Measurements from ENCODE around the gene DDHD1. TPM values are rescaled to one million over a fixed set of nuclear protein-coding genes. Genes with fewer than 3 reads are reported as not detected.

DDHD1 gene
- total RNA-seq, 1 experiment from 2014 or later, result 15.7 TPM

DNA sequence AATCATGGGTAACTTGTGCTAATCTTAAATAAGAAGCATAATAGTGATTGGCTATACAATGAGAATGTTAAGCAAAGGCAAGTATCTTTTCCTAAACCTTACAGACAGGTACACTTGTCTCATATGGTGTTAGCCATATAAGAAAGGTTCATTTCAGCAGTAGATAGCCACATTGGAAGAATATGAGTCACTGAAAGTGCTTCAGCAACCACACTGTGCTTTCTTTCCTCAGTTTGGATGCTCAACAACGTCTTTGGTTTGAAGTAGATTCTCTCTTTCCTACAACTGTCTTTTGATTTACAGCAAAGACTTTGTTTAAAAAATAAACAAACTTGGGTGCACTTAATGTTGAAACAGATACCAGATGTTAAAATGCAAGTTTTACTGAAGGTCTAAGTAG is 8.9 kb downstream of the DDHD1 start:
- no peak overlapping the region for H3K56ac ChIP-seq (ENCODE audit: insufficient read length, low read depth, low read length)
- no peak for TF ChIP-seq CTCF (conservative IDR thresholded peaks at IDR 0.05)
- H3K4me2 ChIP-seq (ENCODE audit: insufficient read depth, insufficient read length, low read length), result no peak overlapping the region
- peaks cover 2% of the 10 kb centered on the region for H3K79me1 ChIP-seq (ENCODE audit: insufficient read depth, low read depth, low read length, poor library complexity, severe bottlenecking)
- no peak overlapping the region for H4K5ac ChIP-seq (ENCODE audit: insufficient read length, low read depth, low read length)
- H3K79me2 ChIP-seq (ENCODE audit: insufficient read depth, low read length), result peaks cover 3% of the 10 kb centered on the region; the same call in 1 of the 2 replicates
- Mint-ChIP-seq H3K27ac (no peak overlapping the region), H3K27me3 (ENCODE audit: low read depth) (no peaks in the 10 kb centered on the region), H3K36me3 (ENCODE audit: insufficient read depth in 1 of 3, low read depth in 3 of 3) (peaks cover 24 to 41% (median 25%) of the 10 kb centered on the region in 3 experiments), H3K4me1 (peaks cover 13% of the 10 kb centered on the region in 2 experiments), H3K9me3 (peaks cover 27 to 38% of the 10 kb centered on the region in 2 experiments), H3K4me3 (no peak overlapping the region)
- H3K23ac ChIP-seq (ENCODE audit: insufficient read length, low read depth, low read length), result no peak overlapping the region
- no peak overlapping the region for H2BK12ac ChIP-seq (ENCODE audit: insufficient read length, low read depth, low read length)
- no peak overlapping the region for H2BK20ac ChIP-seq (ENCODE audit: low read depth, low read length, poor library complexity, severe bottlenecking)
- no CpG with 5 or more reads among the region's 1 CpG for WGBS (ENCODE audit: extremely low coverage, insufficient read length, low lambda C conversion rate)
- no peak overlapping the region for H3T11ph ChIP-seq (ENCODE audit: low read length)
- no peak overlapping the region for H3K4ac ChIP-seq (ENCODE audit: low read depth, low read length)
- H3K9ac ChIP-seq (ENCODE audit: extremely low read depth, insufficient read length, low read length), result no peak overlapping the region
- H2AFZ ChIP-seq (ENCODE audit: low read length), result no peak overlapping the region
- no peak overlapping the region for H2BK15ac ChIP-seq (ENCODE audit: low read depth, low read length)
- H3K27ac ChIP-seq (ENCODE audit: insufficient read length, low read depth, low read length), result no peak overlapping the region
- no peaks in the 10 kb centered on the region; the same call in 1 of the 2 replicates for H3K4me1 ChIP-seq (ENCODE audit: insufficient read depth, low read length)
- no peak overlapping the region for H2AK5ac ChIP-seq (ENCODE audit: insufficient read length, low read length)
- peaks cover 5% of the 10 kb centered on the region for H3K9me3 ChIP-seq (ENCODE audit: control insufficient read depth, low read depth, low read length)
- H4K20me1 ChIP-seq (ENCODE audit: control insufficient read depth, insufficient read depth, insufficient read length), result no peaks in the 10 kb centered on the region
- H2BK120ac ChIP-seq (ENCODE audit: low read depth, low read length, poor library complexity, severe bottlenecking), result no peak overlapping the region
- H2BK5ac ChIP-seq (ENCODE audit: insufficient read length, low read length), result no peak overlapping the region
- no peak for DNase-seq
- no peaks in the 10 kb centered on the region for H3K23me2 ChIP-seq (ENCODE audit: insufficient read length, low read depth, low read length, poor library complexity, severe bottlenecking)
- no peak overlapping the region for H3K18ac ChIP-seq (ENCODE audit: insufficient read length, low read depth, low read length)
- H3K27me3 ChIP-seq (ENCODE audit: insufficient read depth, low read length), result no peaks in the 10 kb centered on the region
- H3K14ac ChIP-seq (ENCODE audit: insufficient read depth, low read length), result no peak overlapping the region
- no peak overlapping the region for H4K91ac ChIP-seq (ENCODE audit: insufficient read length, low read depth, low read length)
- H4K8ac ChIP-seq (replicated peaks; ENCODE audit: insufficient read length, low read depth, low read length), result no peak overlapping the region
